GM12801 (cell line): ENCODE measurements around the gene ZNF205.

ENCODE experiments used
- CTCF ChIP-seq: IDR thresholded peaks from one replicate; pipeline ENCODE4 v1.5.1; 2011; ENCODE audit warnings: control low read depth; ENCODE audit not compliant: insufficient read length; ENCODE audit errors: extremely low read depth

The ZNF205 gene

GRCh38 chr16:3152991-3153368 is 40.6 kb downstream of the ZNF205 start:
- TF ChIP-seq CTCF = no peak

GRCh38 chr16:3155181-3155580 is 42.8 kb downstream of the ZNF205 start:
- no peak for TF ChIP-seq CTCF

GRCh38 chr16:3155972-3156371 is 43.6 kb downstream of the ZNF205 start:
- TF ChIP-seq CTCF = no peak

- no peak for TF ChIP-seq CTCF
These were observed 45.0 kb downstream of the ZNF205 start for GRCh38 chr16:3157229-3158025.

DNA sequence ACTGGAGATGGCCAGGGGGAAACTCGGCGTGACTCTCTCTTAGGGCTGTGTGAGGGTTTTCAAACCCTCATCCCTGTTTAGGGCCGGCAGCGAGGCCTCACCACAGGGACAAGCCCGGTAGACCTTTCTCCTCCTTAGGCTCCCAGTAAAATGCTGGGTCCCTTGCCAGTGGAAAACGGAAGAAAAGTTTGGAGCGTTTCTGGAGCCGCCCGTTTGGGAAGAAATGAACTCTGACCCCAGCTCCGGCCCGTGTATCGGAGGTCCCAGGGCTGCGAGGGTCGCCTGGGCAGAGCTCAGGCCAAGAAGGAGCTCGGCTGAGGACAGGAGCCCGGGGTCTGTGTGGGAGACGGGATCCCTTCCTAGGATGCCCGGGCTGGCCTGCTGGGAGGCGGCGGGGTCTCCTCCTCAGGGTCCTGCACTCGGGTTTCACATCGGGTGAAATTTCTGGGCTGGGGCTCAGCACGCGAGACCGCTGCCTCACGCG is 45.7 kb downstream of the ZNF205 start:
- TF ChIP-seq CTCF = no peak

DNA sequence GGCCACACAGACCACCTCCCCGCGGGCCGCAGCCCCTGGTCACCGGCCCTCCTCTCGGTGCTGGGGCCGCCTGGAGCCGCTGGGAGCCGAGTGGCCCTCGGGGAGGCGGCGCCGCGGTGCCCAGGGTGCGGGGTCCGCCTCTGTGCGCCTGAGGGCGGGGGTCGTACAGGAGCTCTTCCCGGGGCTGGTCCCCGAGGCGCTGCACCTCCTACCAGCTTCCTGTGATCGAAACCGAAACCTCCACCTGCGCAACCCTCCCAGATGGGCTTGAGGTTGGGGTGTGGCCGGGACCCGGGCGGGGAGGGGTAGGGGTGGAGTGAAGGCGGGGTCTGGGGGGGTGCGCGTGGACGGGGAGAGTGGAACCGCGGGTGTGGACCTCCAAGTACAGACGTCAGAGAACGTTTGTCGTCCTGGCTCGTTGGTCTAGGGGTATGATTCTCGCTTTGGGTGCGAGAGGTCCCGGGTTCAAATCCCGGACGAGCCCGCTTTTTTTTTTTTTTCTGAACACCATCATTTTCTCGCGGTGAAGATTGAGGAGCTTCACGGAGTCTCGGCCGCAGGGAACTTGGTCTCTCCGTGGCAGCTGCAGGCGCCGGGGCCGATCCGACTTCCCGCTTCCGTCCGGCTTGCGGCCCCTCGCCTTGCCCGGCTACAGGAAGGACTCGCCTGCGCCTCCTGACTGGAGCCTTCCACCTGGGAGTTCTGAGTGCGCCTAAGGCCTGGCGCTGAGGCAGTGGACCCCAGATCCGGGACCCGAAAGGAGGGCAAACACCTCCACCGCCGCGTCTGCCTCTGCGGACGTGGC is 46.3 kb downstream of the ZNF205 start:
- TF ChIP-seq CTCF = no peak

- TF ChIP-seq CTCF = no peak
These were observed 49.0 kb downstream of the ZNF205 start for GRCh38 chr16:3161235-3162018.
